ENCODE measurements around the gene OR13A1.
"Not testable (repeated sequence)": the region's sequence is repeated elsewhere in the genome, so short reads cannot be mapped to it uniquely, and the experiment has no call there.

OR13A1 gene, protein sequence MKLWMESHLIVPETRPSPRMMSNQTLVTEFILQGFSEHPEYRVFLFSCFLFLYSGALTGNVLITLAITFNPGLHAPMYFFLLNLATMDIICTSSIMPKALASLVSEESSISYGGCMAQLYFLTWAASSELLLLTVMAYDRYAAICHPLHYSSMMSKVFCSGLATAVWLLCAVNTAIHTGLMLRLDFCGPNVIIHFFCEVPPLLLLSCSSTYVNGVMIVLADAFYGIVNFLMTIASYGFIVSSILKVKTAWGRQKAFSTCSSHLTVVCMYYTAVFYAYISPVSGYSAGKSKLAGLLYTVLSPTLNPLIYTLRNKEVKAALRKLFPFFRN

GRCh38 chr10:45315508-45315907, at the start of gene OR13A1:
OR13A1 (minus strand) TSS chr10:45315608; CDS start chr10:45304422, 11,186 bp downstream.
- no peak for DNase-seq

GRCh38 chr10:45361983-45362799, 46.8 kb upstream of the OR13A1 start:
- not testable (repeated sequence) for DNase-seq

DNA sequence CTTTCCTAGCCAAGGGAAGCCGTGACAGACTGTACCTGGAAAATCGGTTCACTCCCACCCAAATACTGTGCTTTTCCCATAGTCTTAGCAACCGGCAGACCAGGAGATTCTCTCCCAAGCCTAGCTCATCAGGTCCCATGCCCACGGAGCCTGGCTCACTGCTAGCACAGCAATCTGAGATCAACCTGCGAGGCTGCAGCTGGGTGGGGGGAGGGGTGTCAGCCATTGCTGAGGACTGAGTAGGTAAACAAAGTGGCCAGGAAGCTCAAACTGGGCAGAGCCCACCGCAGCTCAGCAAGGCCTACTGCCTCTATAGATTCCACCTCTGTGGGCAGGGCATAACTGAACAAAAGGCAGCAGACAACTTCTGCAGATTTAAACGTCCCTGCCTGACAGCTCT, 43.6 kb upstream of the OR13A1 start:
- not testable (repeated sequence) for DNase-seq

DNA sequence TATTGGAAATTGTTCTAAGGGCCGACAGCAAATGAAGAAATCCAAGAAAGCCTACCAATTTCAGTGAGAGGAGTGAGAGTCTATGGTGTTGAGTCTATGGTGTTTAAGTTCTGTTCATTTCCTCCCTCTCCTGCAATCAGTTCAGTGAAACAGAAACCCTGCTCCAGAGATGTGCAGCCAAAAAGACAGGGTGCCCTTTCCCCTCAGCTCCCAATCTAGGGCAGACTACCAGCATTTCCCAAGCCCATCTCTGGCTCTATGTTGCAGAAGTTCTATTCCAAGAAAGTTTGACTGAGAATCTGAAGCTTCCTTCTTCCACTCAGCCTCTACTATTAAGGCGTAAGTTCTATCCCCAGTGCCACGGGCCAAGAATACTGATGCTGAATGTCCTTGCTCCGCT, 40.1 kb upstream of the OR13A1 start:
- DNase-seq: no peak

DNA sequence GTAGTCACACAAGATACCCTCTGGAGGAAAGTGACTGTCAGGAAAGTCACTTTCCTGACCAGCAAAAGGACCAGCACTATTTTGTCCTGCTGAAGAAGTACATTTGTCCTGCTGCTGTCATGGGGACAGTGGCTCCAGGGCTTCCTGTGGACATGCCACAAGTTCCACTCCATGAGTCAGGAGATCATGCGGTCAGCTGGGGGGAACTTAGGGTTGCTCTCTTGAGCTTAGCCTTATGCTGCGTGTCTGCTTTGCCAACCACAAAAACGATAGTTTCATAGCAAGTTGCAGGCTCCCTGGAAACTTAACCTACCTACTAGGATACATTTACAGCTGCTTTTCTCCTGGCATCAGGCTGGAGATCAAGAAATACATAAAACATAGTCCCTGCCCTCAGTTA, 38.9 kb upstream of the OR13A1 start:
- no peak for DNase-seq

DNA sequence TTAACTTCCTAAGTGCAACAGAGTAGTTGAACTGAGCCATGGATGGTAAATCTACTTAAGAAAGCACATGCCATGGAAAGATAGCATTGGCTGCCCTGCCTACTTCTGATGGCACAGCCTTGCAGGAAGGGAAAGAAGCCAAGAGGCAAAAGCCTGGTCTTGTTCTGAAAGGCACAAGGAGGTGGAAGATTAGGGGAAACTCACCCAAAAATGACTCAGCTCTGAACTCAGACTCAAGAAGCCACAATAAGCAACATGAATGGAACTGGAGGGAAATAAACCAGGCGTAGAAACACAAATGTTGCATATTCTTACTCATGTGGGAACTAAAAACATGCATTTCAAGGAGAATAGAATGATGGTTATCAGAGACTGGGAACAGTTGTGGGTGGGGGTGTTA, 37.8 kb upstream of the OR13A1 start:
- no peak for DNase-seq

GRCh38 chr10:45348196-45348765, 32.9 kb upstream of the OR13A1 start:
- not testable (repeated sequence) for DNase-seq

GRCh38 chr10:45347464-45347863, 32.1 kb upstream of the OR13A1 start:
- not testable (repeated sequence) for DNase-seq

DNA sequence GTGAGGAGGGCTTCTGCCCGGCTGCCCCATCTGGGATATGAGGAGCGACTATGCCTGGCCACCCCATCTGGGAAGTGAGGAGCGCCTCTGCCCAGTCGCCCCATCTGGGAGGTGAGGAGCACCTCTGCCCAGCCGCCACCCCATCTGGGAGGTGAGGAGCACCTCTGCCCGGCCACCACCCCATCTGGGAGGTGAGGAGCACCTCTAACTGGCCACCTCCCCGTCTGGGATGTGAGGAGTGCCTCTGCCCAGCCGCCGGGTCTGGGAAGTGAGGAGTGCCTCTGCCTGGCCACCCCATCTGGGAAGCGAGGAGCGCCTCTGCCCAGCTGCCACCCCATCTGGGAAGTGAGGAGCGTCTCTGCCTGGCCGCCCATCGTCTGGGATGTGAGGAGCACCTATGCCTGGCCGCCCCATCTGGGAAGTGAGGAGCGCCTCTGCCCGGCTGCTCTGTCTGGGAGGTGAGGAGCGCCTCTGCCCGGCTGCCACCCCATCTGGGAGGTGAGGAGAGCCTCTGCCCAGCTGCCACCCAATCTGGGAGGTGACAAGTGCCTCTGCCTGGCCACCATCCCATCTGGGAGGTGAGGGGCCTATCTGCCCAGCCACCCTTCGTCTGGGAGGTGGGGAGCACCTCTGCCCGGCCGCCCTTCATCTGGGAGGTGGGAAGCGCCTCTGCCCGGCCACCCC, 31.4 kb upstream of the OR13A1 start:
- DNase-seq: not testable (repeated sequence)

GRCh38 chr10:45340420-45340819, 25.0 kb upstream of the OR13A1 start:
- not testable (repeated sequence) for DNase-seq

DNA sequence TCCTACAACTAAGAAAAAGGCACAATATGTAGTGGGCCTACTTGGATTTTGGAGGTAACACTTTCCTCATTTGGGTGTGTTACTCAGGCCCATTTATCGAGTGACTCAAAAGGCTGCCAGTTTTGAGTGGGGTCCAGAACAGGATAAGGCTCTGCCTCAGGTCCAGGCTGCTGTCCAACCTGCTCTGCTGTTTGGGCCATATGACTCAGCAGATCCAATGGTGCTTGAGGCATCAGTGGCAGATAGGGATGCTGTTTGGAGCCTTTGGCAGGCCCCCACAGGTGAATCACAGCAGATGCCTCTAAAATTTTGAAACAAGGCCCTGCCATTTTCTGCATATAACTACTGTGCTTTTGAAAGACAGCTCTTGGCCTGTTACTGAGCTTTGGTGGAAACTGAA, 24.5 kb upstream of the OR13A1 start:
- no peak for DNase-seq

DNA sequence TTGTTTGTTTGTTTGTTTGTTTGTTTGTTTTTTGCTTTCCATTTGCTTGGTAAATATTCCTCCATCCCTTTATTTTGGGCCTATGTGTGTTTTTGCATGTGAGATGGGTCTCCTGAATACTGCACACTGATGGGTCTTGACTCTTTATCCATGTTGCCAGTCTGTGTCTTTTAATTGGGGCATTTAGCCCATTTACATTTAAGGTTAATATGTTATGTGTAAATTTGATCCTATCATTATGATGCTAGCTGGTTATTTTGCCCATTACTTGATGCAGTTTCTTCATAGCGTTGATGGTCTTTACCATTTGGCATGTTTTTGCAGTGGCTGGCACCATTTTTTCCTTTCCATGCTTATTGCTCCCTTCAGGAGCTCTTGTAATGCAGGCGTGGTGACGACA, 16.4 kb upstream of the OR13A1 start:
- DNase-seq: not testable (repeated sequence)

- not testable (repeated sequence) for DNase-seq
These were observed 11.5 kb upstream of the OR13A1 start for GRCh38 chr10:45326864-45327263.

GRCh38 chr10:45325116-45325515, 9.7 kb upstream of the OR13A1 start:
- DNase-seq: no peak

DNA sequence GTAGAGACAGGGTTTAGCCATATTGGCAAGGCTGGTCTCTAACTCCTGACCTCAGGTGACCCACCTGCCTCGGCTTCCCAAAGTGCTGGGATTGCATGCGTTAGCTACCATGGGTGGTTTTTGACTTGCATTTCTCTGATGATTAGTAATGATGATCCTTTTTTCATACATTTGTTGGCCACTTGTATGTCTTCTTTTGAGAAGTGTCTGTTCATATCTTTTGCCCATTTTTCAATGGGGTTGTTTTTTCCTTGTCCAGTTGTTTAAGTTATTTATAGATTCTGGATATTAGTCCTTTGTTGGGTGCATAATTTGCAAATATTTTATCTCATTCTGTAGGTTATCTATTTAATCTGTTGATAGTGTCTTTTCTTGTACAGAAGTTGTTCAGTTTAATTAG, 4.3 kb upstream of the OR13A1 start:
- DNase-seq: no peak

DNA sequence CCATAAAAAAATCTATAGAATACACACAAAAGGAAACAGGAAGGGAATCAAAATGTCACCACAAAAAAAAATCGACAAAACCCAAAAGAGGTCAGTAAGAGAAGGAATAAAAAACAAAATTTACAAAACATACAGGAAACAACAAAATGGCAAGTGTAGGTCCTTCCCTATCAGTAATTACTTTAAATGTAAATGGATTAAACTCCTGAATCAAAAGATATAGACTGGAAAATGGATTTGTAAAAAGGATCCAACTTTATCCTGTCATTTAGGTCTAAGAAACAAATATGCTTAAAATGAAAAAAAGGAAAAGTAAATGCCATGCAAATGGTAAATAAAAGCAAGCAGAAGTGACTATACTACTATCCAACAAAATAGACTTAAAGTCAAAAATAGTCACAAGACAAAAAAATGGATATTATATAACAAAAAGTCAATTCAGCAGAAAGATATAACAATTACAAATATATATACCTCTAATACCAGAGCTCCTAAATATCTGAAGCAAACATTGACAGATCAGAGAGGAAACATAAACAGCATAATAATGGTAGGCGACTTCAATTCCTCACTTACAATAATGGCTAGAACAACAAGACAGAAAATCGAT, 2.0 kb downstream of the OR13A1 start:
- DNase-seq: no peak

DNA sequence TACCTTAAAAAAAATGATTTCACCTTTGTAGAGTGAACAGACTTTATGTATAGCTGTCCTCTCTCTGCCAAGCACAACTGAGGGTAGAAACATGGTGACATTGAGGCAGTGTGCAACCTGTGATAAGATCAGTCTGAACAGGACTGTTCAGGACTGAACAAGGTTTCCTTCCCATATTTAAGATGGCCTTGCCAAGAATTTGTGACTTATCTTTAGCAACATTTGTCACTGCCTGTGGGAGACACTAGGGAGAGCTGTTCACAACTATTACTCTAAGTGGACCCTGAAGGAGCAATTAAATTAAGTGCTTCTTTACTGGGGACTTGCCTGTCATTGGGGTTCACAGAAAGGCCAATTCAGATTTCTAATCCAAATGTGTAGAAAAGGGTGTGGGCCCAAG, 6.7 kb downstream of the OR13A1 start:
- no peak for DNase-seq

DNA sequence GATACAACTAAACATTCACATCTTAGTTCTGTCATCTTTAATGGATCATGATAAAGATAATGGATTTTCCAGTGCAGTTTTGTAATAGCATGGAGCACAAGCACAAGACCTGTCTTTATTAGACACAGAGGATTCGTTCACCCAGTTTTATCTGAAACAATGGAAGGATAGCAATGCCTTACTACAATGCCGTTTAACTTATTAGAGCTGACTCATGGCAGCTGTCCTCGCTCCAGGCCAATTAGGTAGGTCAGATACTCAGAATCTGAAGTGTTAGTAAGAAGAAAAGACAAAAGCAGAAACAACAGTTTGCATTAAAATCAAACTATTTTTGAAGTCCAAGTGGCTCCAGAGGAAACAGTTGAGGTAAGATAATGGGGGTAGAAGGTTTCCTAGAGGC, 12.8 kb downstream of the OR13A1 start:
- DNase-seq: no peak

GRCh38 chr10:45298341-45298955, 17.0 kb downstream of the OR13A1 start:
- DNase-seq: not testable (repeated sequence)

DNA sequence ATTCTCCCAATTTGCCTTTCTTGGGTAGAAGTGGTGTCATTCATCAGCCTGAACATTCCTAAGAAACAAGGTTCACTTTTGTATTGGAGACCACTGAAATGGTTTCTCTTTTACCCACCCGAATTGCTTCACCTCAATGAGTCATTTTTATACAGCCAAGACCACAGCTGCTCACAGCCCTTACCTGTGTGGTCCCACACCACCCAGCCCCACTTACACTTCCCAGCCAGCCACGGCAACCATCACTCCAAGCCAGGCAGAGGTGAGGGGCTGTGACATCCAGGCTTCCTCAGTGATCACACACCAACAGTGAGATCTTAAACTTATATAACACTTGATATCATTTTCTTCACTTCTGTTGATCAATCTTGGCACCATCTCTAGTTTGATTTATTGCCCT, 20.7 kb downstream of the OR13A1 start:
- no peak for DNase-seq

DNA sequence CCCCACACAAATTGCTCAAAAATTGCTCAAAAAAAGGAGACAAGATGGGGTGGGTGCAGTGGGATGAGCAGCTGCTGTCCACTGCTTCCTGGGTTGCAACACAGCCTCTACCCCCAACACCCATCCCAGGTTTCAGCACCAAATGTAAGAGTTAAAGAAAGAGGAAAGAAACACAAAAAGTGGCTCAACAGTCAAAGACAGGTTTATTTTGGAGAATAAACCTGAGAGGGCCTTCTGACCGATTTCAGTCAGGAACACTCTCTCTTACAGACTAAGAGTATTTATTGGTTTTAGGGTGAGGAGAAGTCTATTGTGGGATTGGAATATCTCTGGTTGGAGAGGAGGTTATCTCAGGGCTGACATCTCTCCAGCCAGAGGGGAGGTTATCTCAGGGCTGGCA, 28.4 kb downstream of the OR13A1 start:
- DNase-seq: no peak

- no peak for DNase-seq
These were observed 33.3 kb downstream of the OR13A1 start for GRCh38 chr10:45282061-45282460.
